Transverse colon (tissue), 4 donors: ENCODE data around the gene RNU1-4.
"Not testable (repeated sequence)": the region's sequence is repeated elsewhere in the genome, so short reads cannot be mapped to it uniquely, and the experiment has no call there.

Source experiments
- POLR2AphosphoS5 ChIP-seq, 3 donors: sonication (generic); formaldehyde crosslinking; IDR thresholded peaks; one replicate each; pipeline ENCODE4 v1.6.1; 2016; ENCODE audit warnings: antibody characterized with exemption in 3 of 3
- TF ChIP-seq, protein P1 (sequence below), 5 experiments: fragments of 200-600 bp in 3 of 5; fragments of 450-650 bp in 2 of 5; sonication (generic) in 3 of 5; IDR thresholded peaks; 1 replicate in 2 of 5; 2 replicates in 3 of 5; pipeline ENCODE4 v1.5.1; 2016 to 2017; ENCODE audit warnings: antibody characterized with exemption in 5 of 5, inconsistent platforms in 3 of 5, mild to moderate bottlenecking in 2 of 5, moderate library complexity in 1 of 5

GRCh38 chr1:16732254-16732896 is 7.9 kb upstream of the RNU1-4 start:
- TF ChIP-seq, protein P1, sequence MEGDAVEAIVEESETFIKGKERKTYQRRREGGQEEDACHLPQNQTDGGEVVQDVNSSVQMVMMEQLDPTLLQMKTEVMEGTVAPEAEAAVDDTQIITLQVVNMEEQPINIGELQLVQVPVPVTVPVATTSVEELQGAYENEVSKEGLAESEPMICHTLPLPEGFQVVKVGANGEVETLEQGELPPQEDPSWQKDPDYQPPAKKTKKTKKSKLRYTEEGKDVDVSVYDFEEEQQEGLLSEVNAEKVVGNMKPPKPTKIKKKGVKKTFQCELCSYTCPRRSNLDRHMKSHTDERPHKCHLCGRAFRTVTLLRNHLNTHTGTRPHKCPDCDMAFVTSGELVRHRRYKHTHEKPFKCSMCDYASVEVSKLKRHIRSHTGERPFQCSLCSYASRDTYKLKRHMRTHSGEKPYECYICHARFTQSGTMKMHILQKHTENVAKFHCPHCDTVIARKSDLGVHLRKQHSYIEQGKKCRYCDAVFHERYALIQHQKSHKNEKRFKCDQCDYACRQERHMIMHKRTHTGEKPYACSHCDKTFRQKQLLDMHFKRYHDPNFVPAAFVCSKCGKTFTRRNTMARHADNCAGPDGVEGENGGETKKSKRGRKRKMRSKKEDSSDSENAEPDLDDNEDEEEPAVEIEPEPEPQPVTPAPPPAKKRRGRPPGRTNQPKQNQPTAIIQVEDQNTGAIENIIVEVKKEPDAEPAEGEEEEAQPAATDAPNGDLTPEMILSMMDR (IDR thresholded peaks at IDR 0.05): not testable (repeated sequence)
- not testable (repeated sequence) for TF ChIP-seq POLR2AphosphoS5 (IDR thresholded peaks at IDR 0.05)
